GM12872 (cell line): ENCODE data around the gene TBC1D22A.

Source experiments
- TF ChIP-seq, protein P1 (sequence below): IDR thresholded peaks from 3 replicates; pipeline ENCODE4 v1.5.1; 2011; ENCODE audit warnings: low read depth, mild to moderate bottlenecking, low read length, moderate library complexity; ENCODE audit not compliant: insufficient read depth

The TBC1D22A gene

GRCh38 chr22:46827781-46828180 is 65.3 kb downstream of the TBC1D22A start:
- TF ChIP-seq, protein P1, sequence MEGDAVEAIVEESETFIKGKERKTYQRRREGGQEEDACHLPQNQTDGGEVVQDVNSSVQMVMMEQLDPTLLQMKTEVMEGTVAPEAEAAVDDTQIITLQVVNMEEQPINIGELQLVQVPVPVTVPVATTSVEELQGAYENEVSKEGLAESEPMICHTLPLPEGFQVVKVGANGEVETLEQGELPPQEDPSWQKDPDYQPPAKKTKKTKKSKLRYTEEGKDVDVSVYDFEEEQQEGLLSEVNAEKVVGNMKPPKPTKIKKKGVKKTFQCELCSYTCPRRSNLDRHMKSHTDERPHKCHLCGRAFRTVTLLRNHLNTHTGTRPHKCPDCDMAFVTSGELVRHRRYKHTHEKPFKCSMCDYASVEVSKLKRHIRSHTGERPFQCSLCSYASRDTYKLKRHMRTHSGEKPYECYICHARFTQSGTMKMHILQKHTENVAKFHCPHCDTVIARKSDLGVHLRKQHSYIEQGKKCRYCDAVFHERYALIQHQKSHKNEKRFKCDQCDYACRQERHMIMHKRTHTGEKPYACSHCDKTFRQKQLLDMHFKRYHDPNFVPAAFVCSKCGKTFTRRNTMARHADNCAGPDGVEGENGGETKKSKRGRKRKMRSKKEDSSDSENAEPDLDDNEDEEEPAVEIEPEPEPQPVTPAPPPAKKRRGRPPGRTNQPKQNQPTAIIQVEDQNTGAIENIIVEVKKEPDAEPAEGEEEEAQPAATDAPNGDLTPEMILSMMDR = no peak

DNA sequence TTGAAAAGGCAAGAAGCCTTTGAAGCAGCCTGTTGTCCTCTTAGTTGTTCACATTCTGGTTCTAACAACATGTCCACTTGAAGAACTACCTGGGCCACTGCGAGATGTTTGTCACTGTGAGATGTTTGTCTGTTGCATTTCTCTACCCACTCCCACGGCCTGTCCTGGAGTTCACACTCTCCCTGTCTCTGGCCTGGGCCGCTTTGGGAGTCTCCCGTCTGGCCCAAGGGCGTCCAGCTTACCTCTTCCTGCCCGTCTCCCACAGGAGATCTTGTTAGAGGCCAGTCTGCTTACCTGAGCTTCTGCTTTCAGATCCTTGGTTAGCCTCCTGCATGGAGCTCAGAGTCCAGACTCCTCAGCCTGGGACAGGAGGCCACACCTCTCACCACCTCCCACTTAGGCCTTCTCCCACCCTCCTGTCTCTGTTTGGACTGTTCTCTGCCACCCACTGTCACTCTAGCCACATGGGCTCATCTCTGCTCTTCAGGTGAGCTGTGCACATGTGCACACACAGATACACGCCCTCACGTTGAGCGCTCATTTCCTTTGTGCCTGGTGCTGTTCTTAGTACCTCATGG is 66.0 kb downstream of the TBC1D22A start:
- TF ChIP-seq, protein P1 = no peak

GRCh38 chr22:46829117-46829891 is 66.9 kb downstream of the TBC1D22A start:
- TF ChIP-seq, protein P1 = no peak

GRCh38 chr22:46829941-46830715 is 67.7 kb downstream of the TBC1D22A start:
- TF ChIP-seq, protein P1 = no peak

- TF ChIP-seq, protein P1 = no peak
These were observed 68.4 kb downstream of the TBC1D22A start for GRCh38 chr22:46830841-46831240.

DNA sequence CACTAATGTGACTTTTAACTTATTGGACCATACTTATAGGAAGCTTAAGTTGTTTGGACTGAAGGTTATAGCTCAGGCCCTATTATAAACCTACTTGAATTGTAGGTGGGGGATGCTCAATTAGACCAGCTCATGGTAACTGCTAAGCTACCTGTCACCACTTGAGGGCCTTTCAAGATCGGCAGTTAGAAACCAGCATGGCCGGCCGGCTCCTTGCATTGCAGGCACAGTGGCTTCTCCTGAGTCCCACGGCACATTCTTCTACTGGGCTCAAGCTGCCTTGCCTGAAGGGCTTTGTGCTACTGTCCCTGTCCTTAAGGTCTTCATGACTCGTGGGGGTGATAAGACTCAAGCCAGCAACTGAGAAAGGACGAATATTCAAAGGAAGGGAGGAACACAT is 70.8 kb downstream of the TBC1D22A start:
- TF ChIP-seq, protein P1 = no peak

DNA sequence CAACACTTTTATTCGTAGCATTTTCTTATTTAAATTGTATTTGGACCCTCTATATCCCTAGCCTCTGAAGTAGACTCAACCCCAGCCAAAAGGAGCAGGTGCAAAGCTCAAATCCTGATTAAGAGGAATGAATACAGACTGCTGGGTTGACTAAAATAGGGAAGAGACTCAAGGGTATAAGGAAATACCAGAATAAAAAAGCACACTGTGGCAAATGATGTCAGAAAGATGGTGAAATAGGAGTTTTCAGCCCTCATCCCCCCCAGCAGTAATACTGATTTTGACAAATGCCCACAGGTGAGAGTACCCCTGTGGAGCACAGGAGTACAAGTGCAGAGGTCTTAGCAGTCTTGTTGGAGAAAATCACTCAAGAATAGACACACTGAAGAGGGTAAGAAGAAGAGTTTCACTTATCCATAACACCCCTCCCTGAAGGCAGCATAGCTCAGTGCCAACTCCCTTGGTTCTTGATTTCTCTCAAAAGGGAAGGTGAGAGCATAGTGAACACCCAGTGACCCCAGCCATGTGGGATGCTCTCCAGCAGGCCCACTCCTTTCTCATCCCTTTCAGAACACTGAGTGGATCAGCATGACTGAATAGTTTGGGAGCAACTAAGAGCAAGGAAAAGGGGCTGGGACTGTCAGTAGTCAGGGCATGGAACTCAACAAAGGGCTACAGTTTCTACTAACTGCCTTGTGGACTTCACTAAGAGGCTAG is 71.7 kb downstream of the TBC1D22A start:
- TF ChIP-seq, protein P1 = no peak
